ENCODE data around the gene SRGAP1.
A peak's percentile ranks its signal among the peaks of the same experiment; 100 is the strongest.
"Not testable (repeated sequence)": the region's sequence is repeated elsewhere in the genome, so short reads cannot be mapped to it uniquely, and the experiment has no call there.

SRGAP1 gene

DNA sequence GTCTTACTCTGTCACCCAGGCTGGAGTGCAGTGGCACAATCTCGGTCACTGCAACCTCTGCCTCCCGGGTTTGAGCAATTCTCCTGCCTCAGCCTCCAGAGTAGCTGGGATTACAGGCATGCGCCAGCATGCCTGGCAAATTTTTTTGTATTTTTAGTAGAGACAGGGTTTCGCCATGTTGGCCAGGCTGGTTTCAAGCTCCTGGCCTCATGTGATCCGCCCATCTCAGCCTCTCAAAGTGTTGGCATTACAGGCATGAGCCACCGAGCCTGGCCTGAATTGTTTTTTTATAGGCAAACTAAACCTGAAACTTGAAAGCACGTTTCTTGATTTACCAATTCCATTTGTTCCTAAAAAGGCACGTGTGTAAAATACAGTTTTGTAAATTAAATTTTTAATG is 173.6 kb downstream of the SRGAP1 start:
- DNase-seq = not testable (repeated sequence)

DNA sequence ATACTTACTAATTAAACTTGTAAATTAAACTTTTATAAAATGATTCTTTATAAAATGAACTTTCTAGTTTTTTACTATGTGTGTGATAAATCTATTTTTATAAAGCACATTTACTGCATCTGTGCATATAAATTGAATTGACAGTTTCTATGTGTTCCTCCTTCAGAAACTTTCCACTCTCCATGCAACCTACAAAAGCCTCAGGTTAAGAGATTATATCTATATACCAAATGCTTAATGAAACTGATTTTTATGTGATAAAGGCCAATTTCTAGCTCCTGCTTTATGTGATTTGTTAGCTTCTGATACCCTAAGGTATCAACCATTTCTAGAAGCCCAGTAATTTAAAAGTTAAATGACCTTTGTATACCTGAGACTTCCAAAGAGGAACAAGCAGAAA is 174.0 kb downstream of the SRGAP1 start:
- no peak for DNase-seq

DNA sequence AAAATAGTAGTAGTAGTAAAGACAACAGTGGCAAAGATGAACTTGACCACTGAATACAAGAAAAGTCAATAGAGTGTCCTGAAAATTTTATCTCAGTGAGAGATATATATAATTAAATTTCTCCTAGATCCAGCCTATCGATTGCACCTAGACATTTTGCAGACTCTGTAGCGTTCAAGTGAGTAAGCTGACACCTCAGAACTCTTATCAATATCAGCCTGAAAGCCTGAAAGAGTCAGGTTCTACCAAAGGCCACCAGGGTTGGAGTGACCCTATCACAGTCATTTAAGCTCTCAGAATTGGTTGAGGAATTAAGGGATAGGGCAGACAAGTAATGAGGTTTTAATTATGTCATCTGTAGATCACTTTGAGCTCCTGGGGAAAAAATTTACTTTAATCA is 174.6 kb downstream of the SRGAP1 start:
- no peak for DNase-seq

DNA sequence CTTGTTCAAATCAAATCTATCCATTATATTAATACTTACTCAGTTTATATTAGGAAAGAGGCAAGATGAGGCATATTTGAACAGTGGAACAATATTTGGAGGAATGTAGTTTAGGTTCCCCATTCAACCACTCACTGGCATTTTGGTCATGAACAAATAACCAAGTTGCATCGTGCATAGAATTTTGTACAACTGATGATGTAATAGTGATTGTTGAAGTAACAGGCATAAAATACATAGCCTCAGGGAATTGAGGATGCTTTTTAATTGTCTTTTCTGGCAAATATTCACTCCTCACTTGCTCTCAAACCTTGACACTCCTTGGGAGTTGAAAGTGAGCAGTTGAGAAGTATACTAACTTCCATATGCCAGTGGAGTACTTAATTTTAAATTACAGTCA is 175.2 kb downstream of the SRGAP1 start:
- DNase-seq = no peak

DNA sequence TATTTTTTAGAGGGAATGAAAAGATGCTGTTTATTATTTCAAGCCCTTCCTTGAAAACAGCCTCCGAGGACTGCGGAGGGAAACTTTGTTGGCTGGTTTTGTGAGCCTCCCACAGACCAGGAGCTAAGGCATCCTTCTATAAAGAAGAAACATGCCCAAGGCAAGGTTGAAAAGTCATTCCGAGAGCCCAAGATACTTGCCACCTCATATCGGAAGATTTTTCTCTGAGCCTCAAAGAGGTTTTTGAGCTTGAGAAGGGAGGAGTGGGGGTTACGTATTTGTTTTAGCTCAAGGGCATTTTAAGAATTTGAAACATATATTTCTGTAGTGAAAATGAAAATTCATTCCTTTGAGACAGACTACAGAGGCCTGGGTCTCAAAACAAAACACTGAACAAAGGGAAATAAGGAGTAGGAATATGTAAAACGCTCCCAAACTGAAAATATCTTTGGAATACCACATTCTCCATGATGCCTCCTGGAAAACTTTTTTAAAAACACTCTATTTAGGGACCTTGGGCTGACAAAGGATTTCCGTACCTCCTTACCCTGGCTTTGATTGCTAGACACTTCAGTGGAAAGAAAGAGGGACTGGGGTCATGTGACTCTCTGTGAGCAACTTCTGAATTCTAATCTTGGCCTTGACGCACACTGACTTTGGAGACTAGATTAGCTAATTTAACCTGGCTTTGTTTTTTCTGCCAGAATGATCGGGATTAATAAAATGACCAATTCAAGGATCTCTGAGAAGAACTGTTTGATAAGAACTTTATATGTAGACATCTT is 180.9 kb downstream of the SRGAP1 start:
- no peak for DNase-seq

DNA sequence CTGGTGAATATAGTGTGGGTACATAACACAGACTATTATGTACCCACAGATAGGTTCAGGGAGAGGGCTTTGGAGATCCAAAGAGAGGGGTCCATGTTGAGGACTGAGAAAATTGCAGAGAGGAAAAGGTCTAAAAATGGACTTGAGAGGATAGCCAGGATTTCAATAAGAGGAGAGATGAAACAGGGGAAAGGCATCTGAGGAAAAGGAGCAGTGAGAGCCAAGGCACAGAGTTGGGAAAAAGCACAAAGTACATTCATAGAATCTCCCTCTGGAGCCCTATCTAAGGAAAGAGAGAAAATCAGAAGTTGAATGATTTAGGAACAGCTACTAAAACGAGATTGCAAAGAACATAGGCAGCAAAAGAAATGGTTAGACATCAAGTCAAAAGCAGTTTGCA is 182.8 kb downstream of the SRGAP1 start:
- no peak for DNase-seq

DNA sequence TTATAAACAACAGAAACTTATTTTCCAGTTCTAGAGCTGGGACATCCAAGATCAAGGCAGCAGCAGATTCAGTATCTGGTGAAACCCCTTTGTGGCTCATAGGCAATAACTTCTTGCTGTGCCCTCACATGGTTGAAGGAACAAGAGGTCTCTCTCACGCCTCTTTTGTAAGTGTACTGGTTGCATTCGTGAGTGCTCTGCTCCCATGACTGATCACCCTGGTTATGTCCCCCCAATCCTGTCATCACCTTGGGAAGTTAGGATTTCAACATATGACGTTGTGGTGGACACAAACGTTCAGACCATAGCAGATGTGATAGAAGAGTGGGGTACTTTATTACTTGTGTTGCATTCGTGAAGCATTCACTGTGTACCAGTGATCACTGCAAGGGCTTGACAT is 184.0 kb downstream of the SRGAP1 start:
- DNase-seq = no peak

DNA sequence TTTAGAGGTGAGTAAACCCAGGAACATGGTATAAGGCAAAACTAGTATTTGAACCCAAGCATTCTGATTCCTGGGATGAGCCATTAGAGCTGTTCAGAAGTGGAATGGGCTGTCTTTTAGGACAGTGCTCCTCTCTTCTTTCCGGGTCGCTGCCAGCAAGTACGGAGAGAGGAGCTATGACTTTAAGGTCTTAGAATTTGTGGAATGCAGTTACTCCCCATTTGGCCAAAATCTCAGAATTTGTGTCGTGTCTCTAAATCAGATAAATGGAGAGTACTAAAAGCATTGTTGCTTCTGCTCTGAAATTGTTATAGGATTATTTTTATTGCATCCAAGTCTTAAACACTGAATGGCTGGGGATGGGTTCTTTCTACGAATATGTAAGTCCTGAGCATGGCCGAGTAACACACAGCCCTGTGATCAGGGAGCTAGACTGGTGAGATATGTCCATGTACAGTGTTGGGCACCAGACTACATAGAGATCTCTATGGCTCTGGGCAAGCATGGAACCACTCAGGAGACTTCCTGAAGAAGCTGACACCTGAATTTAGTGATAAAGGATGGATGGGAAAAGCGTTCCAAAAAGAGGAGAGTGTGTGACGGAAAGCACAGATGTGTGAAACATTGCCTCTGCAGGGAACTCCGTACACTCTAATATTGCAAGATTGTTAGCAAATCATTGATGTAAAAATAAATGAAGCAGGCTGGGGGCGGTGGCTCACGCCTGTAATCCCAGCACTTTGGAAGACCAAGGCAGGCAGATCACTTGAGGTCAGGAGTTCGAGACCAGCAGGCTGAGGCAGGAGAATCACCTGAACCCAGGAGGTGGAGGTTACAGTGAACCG is 184.7 kb downstream of the SRGAP1 start:
- DNase-seq = no peak

DNA sequence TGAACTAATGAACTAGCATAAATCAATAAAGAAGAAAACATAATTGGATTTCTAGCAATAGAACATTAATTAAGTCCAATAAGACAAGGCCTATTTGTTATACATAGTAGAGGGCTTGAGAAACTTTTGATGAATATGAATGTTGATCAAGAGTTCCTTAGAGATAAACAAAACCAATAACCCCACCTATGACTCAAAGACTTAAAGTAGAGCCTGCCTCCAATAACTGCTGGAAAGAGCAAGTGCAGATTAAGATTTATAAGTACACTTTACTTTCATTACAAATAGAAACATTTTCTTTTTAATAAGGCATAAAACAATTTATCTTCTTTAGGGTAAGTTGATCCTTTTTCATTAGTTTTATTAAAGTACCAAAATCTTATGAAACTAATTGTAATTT is 185.7 kb downstream of the SRGAP1 start:
- no peak for DNase-seq

DNA sequence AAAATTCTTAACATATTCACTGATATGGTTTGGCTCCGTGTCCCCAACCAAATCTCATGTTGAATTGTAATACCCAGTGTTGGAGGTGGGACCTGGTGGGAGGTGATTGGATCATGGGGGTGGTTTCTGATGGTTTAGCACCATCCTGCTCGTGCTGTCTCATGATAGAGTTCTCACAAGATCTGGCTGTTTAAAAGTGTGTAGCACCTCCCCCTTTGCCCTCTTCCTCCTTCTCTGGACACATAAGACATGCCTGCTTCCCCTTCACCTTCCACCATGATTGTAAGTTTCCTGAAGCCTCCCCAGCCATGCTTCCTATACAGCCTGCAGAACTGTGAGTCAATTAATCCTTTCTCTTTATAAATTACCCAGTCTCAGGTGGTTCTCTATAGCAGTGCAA is 189.6 kb downstream of the SRGAP1 start:
- not testable (repeated sequence) for DNase-seq

DNA sequence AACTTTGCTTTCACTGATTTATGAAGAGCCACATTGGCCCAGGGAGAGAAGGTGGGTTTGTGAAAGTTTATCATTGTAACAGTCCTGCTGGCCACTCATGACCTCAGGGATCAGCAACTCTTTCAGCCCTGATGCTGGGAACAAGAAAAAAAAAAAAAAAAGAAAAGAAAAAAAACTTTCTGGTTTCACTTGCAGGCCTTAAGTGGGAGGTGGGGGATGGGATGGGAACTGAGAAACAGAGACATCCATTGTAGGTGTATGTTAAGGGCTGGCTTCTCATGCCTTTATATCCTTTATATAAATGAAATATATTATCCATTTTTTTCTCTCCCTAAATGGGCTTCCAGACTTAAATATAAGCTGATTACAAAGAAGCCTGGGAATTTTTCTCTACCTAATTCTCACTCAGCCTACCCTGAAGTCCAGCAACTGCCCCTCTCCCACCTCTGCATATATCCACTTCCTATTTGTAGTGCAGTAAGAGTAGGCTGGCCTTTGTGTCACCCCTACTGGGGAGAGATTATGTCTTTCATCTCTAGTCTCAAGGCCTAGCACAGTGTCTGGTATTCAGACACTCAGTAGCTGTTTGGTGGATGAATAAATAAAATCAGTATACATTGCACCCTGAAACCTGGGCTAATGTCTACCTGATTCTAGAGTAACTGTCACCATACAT is 190.5 kb downstream of the SRGAP1 start:
- no peak for DNase-seq

DNA sequence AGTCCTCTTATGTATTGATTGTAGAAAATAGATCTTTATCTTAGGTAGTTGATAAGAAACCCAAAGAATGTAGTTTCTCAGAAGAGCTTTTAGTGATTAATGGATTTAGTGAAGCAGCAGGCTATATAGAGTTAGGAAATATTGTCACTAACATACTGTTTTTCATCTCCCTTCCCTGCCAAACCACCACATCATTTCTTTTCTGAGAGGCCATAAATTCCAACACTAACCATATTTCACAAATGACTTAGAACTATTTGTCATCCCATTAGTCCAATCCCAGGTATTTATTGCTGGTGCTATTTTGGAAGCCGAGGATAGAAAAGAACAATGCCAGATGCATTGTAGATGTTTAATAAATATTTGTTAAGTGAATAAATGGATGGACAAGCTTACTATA is 191.9 kb downstream of the SRGAP1 start:
- no peak for DNase-seq

DNA sequence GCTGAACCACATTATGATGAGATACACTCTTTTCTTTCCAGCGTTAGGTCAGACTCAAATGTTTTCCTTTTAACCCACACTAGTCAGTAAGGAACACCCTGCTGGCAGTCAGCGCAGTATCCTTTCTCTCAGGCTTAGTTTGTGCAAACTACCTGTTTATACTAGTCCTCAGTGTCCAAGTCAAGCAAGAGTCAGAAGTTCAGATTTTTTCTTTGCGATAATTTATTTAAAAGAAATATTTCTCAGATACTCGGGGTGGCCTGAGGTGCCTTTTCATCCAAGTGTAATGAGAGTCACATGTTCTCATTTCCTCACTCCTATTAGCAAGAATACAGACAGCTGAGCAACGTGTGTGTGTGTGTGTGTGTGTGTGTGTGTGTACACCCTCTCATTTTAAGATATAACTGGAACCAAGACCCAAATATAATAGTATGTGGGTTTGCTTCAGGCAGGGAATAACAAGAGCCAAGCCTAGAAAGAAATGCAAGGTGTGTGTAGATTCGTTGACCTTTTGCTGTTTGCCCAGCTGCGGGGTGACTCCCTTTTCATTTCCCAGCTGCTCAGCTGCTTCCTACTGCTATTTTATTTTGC is 194.9 kb downstream of the SRGAP1 start:
- peak; percentile 97 for DNase-seq

DNA sequence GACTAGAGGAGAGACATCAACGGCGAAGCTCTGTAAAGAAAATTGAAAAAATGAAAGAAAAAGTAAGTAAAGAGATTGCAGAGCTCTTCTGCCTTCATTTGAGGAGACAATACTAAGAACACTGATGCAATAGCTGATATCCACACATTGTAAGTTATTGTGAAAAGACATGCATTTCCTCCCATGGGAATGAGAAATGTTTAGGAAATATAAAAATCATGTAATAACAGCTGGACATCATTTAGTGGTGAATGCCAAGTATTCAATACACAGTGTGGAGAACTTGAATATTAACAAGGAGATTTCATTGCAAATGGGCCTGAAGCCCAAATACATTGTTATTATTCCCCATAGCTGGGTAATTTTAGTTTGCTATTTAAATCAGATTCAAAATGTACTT is 198.4 kb downstream of the SRGAP1 start:
- DNase-seq = no peak

DNA sequence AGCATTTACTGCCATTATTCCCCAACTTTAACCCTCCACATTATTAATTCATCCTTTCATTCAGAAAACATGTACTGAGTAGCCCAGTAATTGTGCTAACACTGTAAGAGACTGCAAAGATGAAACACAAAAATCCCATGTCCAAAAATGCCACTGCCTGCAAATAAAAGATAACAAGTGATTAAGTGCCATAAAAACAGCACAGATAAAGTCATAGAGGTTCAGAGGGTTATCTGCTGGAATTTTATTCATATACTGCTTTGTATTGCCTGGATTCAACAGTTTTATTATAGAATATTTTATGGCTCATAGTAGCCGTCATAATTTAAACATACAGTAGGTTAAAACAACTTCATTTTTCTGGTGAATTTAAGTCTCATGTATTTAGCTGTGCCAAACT is 199.7 kb downstream of the SRGAP1 start:
- no peak for DNase-seq

DNA sequence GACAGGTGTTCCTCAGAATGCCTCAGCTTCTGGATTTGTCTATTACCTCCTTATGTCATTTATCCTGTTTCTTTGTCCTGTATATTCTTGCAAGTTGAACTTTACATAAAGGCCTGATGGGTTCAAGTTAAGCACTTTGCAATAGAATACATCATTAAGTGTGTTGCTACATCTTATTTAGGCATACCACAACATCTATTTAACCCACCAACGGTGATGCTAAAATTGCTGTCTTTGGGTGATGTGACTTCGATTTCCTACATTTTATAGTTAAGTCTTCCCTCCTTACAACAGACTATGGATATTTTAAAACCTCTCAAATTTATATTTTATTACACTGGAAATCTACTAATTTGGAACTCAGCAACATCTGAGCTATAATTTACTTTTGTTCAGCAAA is 206.6 kb downstream of the SRGAP1 start:
- no peak for DNase-seq

DNA sequence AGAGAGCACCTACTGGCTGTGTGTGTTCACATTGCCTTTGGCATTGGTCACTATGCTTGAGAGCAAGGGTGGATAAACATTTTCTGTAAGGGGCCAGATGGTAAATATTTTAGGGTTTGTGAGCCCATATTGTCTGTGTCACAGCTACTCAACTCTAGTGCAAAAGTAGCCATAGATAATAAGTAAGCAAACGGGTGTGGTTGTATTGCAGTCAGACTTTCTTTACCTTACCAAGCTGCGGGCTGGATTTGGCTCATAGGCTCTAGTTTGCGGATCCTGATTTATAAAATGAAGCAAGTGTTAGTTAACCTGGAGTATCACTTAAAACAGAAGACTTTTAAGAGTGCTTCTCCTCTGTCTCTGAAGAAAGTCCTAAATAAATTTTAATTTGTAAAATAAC is 208.6 kb downstream of the SRGAP1 start:
- DNase-seq = peak; percentile 17

DNA sequence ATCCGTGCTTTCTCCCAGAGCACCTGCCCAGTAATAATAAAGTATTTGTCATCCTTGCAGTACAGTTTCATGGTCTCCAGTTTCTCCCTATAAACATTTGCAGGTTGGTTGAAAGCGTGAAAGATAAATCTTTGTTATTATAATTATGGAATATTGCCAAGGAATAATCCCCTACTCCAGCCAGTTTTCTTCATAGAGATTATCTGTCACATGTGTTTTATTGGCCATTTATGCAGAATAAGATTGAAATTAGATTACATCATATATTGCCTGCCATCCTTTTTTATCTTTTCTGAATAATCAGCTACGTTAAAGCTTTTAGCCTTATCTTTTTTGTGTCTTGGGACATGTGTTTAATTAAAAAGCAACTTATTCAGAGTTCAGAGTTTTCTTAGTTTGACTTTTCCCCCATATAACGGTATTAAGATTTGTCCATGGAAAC is 209.6 kb downstream of the SRGAP1 start:
- DNase-seq = no peak

DNA sequence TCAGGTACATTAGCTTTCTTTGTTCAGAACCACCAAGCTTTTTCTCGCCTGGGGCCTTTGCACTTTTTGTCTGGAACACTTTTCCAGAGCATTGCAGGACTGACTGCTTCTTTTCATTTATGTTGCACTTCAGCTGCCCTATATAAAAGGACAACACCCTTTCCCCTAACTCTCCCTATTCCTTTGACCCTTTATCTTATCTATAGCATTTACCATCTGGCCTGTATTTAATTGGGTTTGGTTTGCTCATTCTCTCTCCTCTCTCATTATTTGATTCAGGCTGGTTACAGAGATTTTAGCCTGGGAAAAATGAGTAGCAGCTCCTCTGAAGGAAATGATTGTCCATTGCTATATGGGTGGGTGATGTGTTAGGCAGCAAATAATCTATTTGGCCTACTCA is 212.2 kb downstream of the SRGAP1 start:
- peak; percentile 57 for DNase-seq

DNA sequence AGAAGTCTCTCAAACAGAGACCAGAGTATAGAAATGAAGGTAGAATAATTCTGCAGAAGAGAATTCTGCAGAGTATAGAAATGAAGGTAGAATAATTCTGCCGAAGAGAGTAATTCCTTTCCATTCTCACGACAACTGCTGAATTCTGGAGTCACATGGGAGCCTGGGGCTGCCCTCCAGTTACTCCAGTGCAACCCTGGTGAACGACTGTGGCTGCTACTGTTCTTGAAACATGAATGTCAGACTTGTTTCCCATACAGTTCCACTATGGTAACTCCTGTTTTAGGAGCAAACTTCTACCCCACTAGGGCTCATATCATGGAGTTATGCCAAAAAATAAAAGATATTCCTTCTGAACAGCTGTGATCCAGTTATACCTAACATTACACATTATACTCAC is 213.2 kb downstream of the SRGAP1 start:
- DNase-seq = no peak

DNA sequence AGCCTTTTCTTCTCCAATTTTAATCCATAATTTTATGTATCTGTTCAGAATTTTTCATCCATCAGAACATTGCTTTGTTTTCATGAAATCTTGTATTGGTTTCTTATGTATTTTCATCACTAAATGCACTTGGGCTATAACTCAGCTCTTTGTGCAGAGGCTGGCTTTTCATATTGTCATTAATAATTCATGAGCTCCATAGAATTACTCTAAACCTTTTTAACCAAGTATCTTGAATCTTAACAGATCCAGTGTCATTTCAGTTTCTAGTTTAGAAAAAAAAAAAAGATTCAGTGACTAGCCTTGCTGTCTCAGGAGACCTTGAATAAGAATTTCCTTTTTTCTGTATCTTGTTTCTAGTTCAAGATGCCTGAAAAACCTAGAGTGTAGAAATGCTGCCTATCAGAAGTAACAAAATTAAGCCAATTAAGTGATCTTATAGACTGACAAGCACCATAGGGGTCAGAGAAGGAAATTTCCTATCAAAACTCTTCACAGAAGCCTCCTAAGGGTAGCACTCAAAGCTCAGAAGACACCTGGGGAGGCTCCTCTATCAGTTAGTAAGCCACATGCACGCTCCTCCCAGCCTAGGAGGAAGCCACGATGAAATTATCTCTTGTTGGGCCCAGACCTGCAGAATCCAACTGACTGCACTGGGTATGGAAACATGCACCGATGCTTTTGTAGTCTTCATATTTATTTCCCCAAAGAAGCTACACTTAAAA is 214.2 kb downstream of the SRGAP1 start:
- no peak for DNase-seq

DNA sequence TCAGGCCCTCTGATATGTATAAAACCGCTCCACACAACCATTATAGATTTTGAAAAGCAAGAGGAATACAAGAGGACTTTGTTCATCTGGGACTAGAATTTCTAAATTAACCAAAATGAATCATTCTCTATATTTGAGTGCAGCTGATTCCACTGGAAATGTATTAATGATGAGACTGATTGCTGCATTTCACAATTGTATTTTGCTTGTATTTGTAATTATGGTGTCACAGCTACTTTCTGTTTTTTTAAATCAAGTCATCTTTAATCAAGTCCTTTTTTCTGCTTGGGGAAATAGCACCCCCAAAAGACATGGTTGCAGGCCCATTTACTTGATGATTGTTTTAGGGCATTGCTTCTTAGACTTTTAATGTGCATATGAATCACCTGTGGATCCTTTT is 215.2 kb downstream of the SRGAP1 start:
- no peak for DNase-seq

Data from NCI-H146 (cell line).